ENCODE data around the gene KCNQ1. TPM values are rescaled to one million over a fixed set of nuclear protein-coding genes. Genes with fewer than 3 reads are reported as not detected.

The KCNQ1 gene
- polyA plus RNA-seq, 1 of the 3 experiments (the other 2 are of a cell fraction) = 0.05 TPM

DNA sequence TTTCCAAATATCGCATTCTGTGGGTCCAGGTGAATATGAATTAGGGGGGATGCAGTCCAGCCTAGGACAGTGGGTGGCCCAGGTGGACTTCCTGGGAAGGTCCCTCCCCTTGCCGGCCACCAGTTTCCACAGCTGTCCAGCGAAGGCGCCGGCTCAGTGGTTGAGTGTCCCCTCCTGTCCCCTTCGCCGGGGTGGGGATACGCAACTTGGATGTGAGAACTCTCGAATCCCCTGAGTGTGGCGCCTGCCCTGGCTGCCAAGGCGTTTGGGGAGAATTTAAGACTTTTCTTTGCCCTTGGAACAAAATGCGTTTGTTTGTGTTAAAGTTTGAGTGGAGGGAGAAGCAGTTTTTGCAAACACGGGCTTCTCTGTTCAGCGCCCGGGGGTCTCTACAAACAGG is 131.3 kb downstream of the KCNQ1 start:
- DNase-seq = no peak
- H3K4me2 ChIP-seq = no peak overlapping the region
- POLR2A ChIA-PET = no interaction called here
- H2AFZ ChIP-seq (ENCODE audit: low read depth) = no peak overlapping the region
- H4K20me1 ChIP-seq (ENCODE audit: insufficient read depth) = no peaks in the 10 kb centered on the region
- 77% methylated on average over 11 of the region's 15 CpGs for WGBS (ENCODE audit: low lambda C conversion rate)
- H3K4me1 ChIP-seq (ENCODE audit: control insufficient read depth in 1 of 2, insufficient read depth in 2 of 2, low read depth in 1 of 2, low read length in 1 of 2) = peaks cover 0 to 25% of the 10 kb centered on the region in 2 experiments; a peak in 1 of 4 replicates
- no peak overlapping the region for H3K9ac ChIP-seq
- H3K36me3 ChIP-seq (replicated peaks in 1 of 2; ENCODE audit: control insufficient read depth in 1 of 2, insufficient read depth in 2 of 2, low read length in 1 of 2) = no peaks in the 10 kb centered on the region
- no peaks in the 10 kb centered on the region for H3K79me2 ChIP-seq (ENCODE audit: insufficient read depth)
- TF ChIP-seq GABPA (IDR thresholded peaks at IDR 0.05; ENCODE audit: low read depth) (no peak), RXRA (IDR thresholded peaks at IDR 0.05; ENCODE audit: borderline replicate concordance, low read depth) (no peak), SIN3A (IDR thresholded peaks at IDR 0.05; ENCODE audit: borderline replicate concordance, low read depth, low read length) (no peak), MEF2A (IDR thresholded peaks at IDR 0.05; ENCODE audit: borderline replicate concordance, low read depth) (no peak), TEAD4 (IDR thresholded peaks at IDR 0.05; ENCODE audit: borderline replicate concordance, insufficient read depth) (no peak), JUND (IDR thresholded peaks at IDR 0.05) (no peak), SMC3 (IDR thresholded peaks at IDR 0.05; ENCODE audit: low read depth, low read length) (no peak)
- TF ChIP-seq, protein P1, sequence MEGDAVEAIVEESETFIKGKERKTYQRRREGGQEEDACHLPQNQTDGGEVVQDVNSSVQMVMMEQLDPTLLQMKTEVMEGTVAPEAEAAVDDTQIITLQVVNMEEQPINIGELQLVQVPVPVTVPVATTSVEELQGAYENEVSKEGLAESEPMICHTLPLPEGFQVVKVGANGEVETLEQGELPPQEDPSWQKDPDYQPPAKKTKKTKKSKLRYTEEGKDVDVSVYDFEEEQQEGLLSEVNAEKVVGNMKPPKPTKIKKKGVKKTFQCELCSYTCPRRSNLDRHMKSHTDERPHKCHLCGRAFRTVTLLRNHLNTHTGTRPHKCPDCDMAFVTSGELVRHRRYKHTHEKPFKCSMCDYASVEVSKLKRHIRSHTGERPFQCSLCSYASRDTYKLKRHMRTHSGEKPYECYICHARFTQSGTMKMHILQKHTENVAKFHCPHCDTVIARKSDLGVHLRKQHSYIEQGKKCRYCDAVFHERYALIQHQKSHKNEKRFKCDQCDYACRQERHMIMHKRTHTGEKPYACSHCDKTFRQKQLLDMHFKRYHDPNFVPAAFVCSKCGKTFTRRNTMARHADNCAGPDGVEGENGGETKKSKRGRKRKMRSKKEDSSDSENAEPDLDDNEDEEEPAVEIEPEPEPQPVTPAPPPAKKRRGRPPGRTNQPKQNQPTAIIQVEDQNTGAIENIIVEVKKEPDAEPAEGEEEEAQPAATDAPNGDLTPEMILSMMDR (IDR thresholded peaks at IDR 0.05) = no peak
- TF ChIP-seq, protein P2, sequence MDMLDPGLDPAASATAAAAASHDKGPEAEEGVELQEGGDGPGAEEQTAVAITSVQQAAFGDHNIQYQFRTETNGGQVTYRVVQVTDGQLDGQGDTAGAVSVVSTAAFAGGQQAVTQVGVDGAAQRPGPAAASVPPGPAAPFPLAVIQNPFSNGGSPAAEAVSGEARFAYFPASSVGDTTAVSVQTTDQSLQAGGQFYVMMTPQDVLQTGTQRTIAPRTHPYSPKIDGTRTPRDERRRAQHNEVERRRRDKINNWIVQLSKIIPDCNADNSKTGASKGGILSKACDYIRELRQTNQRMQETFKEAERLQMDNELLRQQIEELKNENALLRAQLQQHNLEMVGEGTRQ (IDR thresholded peaks at IDR 0.05; ENCODE audit: borderline replicate concordance, low read depth, low read length) = no peak
- H3K9me2 ChIP-seq = no peaks in the 10 kb centered on the region
- no peak overlapping the region for H3K4me3 ChIP-seq (ENCODE audit: low read depth in 2 of 2, low read length in 1 of 2)
- H3F3A ChIP-seq (replicated peaks; ENCODE audit: insufficient read depth) = no peaks in the 10 kb centered on the region
- H3K27me3 ChIP-seq (ENCODE audit: insufficient read depth) = no peaks in the 10 kb centered on the region
- CTCF ChIA-PET = interaction anchor here (0.6 to 4.9 kb wide), 3 partner anchors 44 to 316 kb away, joined by 3 to 24 read pairs (median 3); no protein-coding TSS in a partner anchor
- no peaks in the 10 kb centered on the region for H3K9me3 ChIP-seq
- no peak overlapping the region for H3K27ac ChIP-seq (ENCODE audit: low read depth in 2 of 2, low read length in 1 of 2)

DNA sequence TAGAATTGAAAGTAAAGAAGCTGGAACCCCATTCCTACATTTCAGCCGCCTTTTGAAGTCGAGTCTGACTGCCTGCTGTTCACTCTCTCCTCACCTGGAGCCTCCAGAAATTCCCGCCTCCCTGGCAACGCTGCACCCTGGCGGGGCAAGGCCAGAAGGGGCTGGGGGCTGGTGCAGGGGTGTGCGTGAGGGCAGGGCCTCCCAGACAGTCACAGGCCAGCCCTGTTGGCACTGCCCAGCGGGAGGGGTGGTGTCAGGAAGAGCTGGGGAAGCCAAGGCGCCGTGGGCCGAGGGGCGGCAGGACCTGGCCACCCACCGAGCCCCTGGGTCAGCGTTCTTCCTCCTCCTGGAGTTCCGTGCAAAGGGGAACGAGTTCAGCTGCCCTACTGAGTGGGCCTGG is 131.7 kb downstream of the KCNQ1 start:
- TF ChIP-seq TAF1 (IDR thresholded peaks at IDR 0.05; ENCODE audit: borderline replicate concordance, low read depth, low read length) = no peak
- TF ChIP-seq, protein P2 (IDR thresholded peaks at IDR 0.05; ENCODE audit: borderline replicate concordance, low read depth, low read length) = no peak
- no peak for TF ChIP-seq EP300 (IDR thresholded peaks at IDR 0.05; ENCODE audit: borderline replicate concordance in 1 of 2, low read depth in 1 of 2, low read length in 1 of 2)
- no peak for TF ChIP-seq TCF12 (IDR thresholded peaks at IDR 0.05)
- no peak for TF ChIP-seq MXI1 (IDR thresholded peaks at IDR 0.05; ENCODE audit: low read depth, low read length)
- TF ChIP-seq GABPA (IDR thresholded peaks at IDR 0.05; ENCODE audit: low read depth) = no peak
- TF ChIP-seq FOSL2 (IDR thresholded peaks at IDR 0.05; ENCODE audit: borderline replicate concordance, low read depth) = no peak
- TF ChIP-seq, protein P3, sequence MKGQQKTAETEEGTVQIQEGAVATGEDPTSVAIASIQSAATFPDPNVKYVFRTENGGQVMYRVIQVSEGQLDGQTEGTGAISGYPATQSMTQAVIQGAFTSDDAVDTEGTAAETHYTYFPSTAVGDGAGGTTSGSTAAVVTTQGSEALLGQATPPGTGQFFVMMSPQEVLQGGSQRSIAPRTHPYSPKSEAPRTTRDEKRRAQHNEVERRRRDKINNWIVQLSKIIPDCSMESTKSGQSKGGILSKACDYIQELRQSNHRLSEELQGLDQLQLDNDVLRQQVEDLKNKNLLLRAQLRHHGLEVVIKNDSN (IDR thresholded peaks at IDR 0.05; ENCODE audit: borderline replicate concordance, low read depth) = no peak

More for the DNA sequence above, 131.7 kb downstream of the KCNQ1 start:
- Histone ChIP-seq H3K4me2 (no peak overlapping the region), H3K27ac (ENCODE audit: low read depth in 2 of 2, low read length in 1 of 2) (no peak overlapping the region), H4K20me1 (ENCODE audit: insufficient read depth) (no peaks in the 10 kb centered on the region), H3K27me3 (ENCODE audit: insufficient read depth) (no peaks in the 10 kb centered on the region), H3K9me2 (no peaks in the 10 kb centered on the region), H2AFZ (ENCODE audit: low read depth) (no peak overlapping the region), H3K4me3 (ENCODE audit: low read depth in 2 of 2, low read length in 1 of 2) (no peak overlapping the region), H3K36me3 (replicated peaks in 1 of 2; ENCODE audit: control insufficient read depth in 1 of 2, insufficient read depth in 2 of 2, low read length in 1 of 2) (no peaks in the 10 kb centered on the region), H3K9me3 (no peaks in the 10 kb centered on the region), H3K79me2 (ENCODE audit: insufficient read depth) (no peaks in the 10 kb centered on the region), H3K4me1 (ENCODE audit: control insufficient read depth in 1 of 2, insufficient read depth in 2 of 2, low read depth in 1 of 2, low read length in 1 of 2) (peaks cover 0 to 29% of the 10 kb centered on the region in 2 experiments; a peak in 1 of 4 replicates), H3F3A (replicated peaks; ENCODE audit: insufficient read depth) (no peaks in the 10 kb centered on the region), H3K9ac (no peak overlapping the region)
- 57% methylated on average over 12 of the region's 15 CpGs for WGBS (ENCODE audit: low lambda C conversion rate)
- POLR2A ChIA-PET = no interaction called here
- no peak for DNase-seq
- CTCF ChIA-PET = interaction anchor here (1.1 to 4.9 kb wide), 2 partner anchors 44 to 315 kb away, joined by 3 to 24 read pairs; no protein-coding TSS in a partner anchor

All from SK-N-SH (cell line).